ENCODE data around the gene GFRA1.

GFRA1 gene, protein sequence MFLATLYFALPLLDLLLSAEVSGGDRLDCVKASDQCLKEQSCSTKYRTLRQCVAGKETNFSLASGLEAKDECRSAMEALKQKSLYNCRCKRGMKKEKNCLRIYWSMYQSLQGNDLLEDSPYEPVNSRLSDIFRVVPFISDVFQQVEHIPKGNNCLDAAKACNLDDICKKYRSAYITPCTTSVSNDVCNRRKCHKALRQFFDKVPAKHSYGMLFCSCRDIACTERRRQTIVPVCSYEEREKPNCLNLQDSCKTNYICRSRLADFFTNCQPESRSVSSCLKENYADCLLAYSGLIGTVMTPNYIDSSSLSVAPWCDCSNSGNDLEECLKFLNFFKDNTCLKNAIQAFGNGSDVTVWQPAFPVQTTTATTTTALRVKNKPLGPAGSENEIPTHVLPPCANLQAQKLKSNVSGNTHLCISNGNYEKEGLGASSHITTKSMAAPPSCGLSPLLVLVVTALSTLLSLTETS

GRCh38 chr10:116272440-116273283, at the start of gene GFRA1:
Gene GFRA1, minus strand, starts transcription at chr10:116273206. Its CDS starts 1,177 bp downstream, at chr10:116272029.
- no peak for DNase-seq

DNA sequence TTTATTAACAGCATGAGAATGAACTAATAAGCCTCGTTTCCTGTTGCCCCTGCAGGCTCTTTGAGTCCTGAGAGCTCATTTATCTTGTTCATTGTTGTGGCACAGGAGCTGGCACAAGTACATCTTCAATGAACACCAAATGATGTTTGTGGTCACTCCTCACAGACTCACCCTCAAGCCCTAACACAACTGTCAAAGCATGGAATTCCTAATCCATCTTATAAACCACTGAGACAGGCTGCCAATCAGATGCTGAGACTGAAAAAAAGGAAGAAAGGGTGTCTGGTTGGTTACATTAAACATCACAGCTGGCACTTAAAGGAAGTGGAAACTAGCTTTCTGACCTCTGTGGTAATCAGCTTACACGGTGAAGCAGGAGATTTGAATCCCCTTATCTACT, 43.5 kb upstream of the GFRA1 start:
- DNase-seq: no peak

DNA sequence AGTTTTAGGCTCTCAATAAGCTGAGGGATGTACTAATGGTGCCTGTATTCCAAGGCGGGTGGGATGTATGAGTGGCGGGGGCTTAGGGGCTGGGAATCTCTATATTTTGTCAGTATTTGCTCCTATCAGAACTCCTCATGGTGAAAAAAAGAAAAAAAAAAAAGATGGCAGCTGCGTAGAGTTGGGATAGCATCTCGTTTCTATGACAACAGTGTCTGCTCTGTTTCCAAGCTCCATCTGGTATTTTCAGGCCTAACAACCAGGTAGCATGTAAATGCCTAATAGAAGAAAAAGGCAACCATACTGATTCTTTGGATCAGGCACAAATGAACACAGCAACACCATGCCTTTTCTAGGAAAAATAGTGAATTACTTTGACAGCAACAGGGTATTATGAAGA, 39.5 kb upstream of the GFRA1 start:
- no peak for DNase-seq

DNA sequence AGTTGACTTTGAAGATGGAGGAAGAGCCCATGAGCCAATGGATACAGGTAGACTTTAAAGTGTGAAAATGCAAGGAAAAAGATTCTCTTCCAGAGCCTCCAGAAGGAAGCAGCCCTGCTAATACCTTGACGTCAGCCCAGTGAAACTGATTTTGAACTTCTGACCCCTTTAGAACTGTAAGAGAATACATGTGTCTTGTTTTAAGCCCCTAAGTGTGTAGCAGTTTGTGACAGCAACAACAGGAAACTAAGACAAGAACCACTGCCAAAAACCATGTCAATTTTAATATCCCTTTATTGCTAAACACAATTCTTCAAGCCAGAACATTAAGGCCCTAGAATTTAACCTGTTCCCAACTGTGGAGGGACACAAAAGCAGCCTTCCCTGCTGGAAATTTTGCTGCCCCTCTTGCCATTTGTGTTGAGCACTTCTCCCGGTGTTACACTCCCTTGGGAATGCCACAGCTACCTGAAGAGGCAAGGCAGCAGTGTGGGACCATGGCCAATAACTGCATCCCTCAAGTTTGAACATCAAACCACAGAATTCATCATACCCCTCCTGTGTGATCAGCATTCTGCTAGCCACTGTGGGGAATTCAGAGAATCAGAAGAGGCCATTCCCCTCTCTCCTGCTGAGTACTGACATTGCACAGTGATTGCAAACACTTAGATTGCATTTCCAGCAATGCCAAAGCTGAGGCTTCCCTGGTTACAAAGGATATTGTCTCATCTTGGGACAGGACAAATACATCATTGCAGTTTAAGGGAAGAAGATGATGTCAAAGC, 38.9 kb upstream of the GFRA1 start:
- no peak for DNase-seq

GRCh38 chr10:116311016-116311415, 38.0 kb upstream of the GFRA1 start:
- no peak for DNase-seq

DNA sequence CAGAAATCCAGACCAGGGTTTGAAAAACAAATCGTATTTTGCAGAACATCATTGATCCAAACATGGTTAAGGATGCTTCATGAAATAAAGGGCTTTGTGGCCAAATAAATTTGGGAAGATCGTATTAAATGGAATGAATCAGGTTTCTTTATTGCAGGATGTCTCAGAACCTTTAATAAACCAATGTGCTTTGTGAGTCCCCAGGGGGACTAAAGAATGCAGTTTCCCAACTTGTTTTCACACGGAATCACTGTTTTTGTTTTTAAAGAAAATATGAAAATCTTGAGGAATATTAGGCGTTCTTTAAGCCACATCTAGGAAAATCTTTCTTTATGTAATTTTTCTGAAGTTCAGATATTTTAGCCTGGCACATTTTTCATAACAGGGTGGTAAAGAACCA, 34.4 kb upstream of the GFRA1 start:
- DNase-seq: no peak

- DNase-seq: no peak
Observed at GRCh38 chr10:116306847-116307246, 33.8 kb upstream of the GFRA1 start.

DNA sequence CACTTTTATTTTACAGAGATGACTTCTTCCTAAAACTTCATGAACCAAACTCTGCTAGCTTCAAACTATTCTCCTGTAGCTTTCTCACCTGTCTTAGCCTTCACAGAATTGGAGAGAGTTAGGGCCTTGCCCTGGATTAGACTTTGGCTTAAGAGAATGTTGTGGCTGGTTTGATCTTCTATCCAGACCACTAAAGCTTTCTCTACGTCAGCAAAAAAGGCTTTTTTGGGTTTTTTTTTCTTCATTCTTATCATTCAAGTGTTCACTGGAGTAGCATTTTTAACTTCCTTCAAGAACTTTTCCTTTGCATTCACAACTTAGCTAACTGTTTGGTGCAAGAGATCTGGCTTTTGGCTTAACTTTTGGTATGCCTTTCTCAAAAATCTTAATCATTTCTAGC, 31.9 kb upstream of the GFRA1 start:
- DNase-seq: no peak

DNA sequence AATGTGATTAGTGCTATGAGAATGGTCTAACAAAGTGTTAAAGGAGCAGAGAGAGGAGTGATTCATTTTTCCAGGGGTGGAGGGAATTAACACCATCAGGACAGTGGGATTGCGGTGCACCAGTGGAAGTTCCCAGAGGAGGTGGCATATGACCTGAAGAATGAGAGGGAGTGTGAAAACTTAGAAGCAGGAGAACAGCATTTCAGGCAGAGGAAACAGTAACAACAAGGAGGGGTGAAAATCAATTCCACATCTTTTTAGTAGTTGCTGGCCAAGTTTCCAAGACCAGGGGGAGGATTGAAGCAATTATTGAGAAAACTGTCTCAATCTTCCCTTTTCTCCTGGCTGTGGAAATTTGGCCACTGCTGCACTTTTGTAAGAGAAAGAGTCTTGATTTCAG, 27.5 kb upstream of the GFRA1 start:
- DNase-seq: no peak

GRCh38 chr10:116298586-116298985, 25.6 kb upstream of the GFRA1 start:
- DNase-seq: no peak

DNA sequence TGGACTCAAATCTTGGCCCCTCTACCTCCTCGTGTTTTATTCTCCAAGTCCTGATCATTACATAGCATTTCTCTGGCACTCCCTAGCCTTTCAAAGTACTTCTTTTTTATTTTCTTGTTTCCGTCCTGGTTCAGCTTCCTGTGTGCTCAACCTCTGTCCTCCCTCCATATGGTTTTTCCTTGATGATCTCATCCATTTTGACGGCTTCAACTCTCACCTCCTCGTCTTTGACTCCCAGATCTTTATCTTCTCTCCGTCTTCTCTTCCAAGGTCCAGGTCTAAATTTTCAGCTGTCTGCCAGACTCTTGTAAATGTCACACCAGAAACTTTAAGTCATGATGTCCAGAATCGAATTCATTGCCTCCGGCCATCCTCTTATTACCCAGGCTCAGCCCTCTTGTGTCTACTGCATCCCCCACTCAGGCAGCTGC, 23.3 kb upstream of the GFRA1 start:
- DNase-seq: no peak

DNA sequence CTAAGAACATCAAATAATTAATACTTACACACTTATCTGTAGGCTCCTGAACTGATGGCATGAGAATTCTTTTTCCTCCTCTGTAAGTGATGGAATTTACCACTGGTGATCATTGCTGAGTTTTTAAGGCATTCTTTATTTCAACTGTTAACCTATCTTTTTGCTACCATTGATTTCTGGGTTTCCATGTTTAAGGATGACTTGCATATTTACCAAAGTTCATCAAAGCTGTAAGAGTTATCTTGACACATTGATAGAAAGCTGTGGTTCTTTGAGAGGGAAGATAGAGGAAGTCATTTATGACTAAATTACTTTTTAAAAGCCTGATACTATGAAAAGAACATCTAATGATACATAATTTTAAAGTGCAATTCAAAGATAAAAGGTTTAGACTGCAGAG, 19.5 kb upstream of the GFRA1 start:
- DNase-seq: no peak

DNA sequence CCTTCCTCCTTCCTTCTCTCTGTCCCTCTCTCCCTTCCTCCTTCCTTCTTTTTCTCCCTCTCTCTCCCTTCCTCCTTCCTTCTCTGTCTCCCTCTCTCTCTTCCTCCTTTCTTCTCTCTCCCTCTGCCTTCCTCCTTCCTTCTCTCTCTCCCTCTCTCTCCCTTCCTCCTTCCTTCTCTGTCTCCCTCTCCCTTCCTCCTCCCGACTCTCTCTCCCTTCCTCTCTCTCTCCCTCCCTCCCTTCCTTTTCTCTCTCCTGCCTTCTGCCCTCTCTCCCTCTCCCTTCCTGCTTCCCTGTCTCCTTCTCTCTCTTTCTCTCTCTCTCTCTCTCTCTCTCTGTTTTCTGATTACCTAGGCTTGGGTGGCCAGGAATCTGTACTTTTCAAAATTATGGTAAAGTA, 16.6 kb upstream of the GFRA1 start:
- DNase-seq: no peak

DNA sequence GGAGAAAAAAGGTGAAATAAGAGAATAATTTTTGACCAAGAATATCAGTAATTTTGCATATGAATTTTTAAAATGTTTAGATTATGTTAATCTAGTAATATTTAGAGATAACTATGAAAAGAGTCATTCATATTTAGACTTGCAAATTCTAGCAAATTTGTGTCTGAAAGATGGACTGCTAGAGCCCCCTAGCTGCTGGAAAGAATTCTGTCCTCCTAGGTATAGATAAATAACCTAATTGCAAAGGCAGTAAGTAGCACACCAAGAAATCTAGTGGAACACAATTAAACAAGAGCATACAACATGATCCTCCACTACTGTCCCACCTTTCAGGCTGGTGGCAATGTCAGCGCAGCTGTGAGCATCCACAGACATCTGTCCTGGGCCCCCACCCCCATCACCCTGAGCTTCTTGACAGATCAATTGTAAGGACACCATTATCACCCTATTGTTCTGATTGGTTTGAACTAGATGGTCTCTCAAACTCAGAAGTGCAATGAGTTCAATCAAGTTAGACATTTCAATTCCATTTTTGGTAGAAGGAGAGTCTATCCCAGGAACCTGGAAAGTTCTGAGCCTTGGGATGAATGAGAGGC, 15.0 kb upstream of the GFRA1 start:
- peak; percentile 15 to 37 for DNase-seq

DNA sequence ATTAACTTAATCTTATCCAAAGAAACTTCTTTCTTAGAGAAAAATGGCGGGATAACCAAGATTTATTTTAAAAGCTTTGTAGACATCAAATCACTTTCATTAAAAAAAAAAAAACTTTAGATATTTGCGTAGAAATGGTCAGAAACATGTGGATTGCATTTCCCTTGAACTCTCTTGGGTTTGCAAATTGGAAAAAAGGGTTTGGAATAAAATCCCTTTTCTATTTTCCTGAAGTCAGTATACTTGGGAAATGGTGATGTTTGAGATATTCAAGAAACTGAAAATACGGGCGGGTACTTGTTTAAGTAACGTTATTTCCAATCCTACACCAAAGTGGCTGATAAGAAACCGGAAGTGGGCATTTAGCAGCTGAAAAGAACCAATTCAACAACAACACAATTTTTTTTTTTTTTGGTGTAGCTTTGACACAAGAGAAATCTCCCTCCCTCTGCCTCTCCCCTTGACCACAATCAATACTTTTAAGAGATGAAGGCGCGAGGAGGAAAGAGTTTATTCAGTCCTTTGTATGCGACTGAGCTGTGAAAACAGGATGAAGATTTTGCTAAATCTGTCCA, 13.7 kb upstream of the GFRA1 start:
- no peak for DNase-seq

- no peak for DNase-seq
Observed at GRCh38 chr10:116281775-116282174, 8.8 kb upstream of the GFRA1 start.

DNA sequence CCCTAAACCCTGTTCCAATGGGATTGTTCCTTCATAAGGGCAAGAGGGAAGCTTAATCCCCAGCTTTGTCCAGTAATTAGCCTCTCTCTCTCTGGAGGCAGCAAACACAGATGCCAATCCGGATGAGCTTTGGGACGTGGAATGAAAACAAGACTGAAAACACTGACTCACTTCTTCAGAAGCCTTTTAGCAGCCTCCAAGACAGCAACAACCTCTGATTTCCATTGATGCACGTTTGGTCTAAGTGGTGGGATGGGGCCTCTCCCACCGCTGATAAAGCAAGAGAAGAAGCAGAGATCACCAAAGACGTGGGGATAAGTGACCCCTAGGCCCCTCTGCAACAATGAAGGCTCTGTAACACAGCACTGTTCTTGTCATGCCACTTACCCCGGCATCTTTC, 5.8 kb upstream of the GFRA1 start:
- no peak for DNase-seq

DNA sequence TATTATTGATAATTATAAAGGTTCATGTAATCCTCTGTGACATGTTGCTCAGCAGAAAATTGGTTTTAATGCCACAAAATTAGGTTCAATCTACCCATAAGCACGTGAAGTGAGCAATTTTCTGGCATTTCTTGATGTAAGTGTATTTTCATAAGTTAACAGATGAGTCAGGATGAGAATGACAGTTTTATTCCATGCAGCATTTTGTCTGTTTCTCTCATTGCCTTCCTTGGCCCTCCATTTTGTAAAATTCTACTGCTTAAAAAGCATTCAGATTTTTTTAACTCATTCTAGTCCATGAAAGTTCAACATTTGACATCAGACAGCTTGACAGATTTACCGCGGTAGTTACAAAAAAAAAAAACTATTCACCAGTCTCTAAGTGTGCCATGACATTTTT, 4.0 kb upstream of the GFRA1 start:
- no peak for DNase-seq

GRCh38 chr10:116274064-116274904, 1.3 kb upstream of the GFRA1 start:
- DNase-seq: no peak

DNA sequence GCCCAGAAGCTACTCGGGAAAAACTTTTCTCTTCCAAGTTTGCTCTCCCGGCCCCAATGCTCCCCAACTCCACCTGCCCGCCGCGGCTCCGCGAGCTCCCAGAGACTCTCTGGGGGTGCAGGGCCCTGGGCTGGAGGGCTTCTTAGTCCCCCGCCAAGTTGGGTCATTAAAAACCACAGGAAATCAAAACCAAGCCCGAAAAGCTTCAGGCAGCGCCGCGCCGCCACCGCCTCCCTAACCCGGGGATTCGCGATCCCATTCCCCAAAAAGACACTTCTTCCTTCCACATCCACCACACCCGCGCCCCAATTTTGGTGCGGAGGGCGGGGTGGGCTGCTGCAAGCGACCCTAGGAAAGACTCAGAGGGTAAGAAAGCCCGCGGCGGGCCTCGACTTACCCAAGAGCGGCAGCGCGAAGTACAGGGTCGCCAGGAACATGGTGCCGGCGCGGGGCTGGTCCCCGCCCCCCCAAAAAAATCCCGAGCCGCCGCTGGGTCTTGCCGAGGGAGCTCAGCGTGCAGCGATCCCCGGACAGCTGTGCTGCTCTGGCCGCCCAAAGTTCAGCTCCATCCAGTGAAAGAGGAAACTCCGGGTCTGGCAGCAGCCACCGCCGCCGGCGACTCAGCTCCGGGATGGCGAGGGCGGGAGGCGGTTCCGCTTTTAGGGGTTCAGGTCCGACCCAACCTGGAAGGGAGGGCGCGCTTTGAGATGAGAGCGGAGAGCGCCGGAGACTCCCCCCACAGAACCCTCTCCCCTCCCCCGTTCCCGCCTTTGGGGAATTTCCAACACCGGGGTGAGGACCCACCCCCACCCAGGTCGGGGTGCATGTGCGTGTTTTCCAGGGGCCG, 1.2 kb downstream of the GFRA1 start:
- peak; percentile 21 to 39 for DNase-seq
